ENCODE measurements around the gene MYO1D. TPM values are rescaled to one million over a fixed set of nuclear protein-coding genes. Genes with fewer than 3 reads are reported as not detected.

The MYO1D gene
- total RNA-seq, 1 experiment from 2014 or later = 29.9 TPM

- H3K27ac Mint-ChIP-seq = no peak overlapping the region
These were observed 280.3 kb downstream of the MYO1D start for GRCh38 chr17:32596628-32597027.

GRCh38 chr17:32596206-32596605, 280.7 kb downstream of the MYO1D start:
- no peak overlapping the region for H3K4me3 Mint-ChIP-seq
- ChIA-PET CTCF (no interaction called here), POLR2A (no interaction called here)
- DNase-seq (ENCODE audit: low spot score) (no peak), ATAC-seq (no peak)
- no peaks in the 10 kb centered on the region for H3K27me3 Mint-ChIP-seq (ENCODE audit: low read depth)
- no peak for TF ChIP-seq E2F4 (CRISPR knock-in tag; IDR thresholded peaks at IDR 0.05; ENCODE audit: borderline replicate concordance, low read depth)
- no peak for TF ChIP-seq PREB (CRISPR knock-in tag; IDR thresholded peaks at IDR 0.05; ENCODE audit: borderline replicate concordance)
- no peak for TF ChIP-seq E2F1 (CRISPR knock-in tag; IDR thresholded peaks at IDR 0.05)
- no peak for TF ChIP-seq GRHL2 (CRISPR knock-in tag; IDR thresholded peaks at IDR 0.05; ENCODE audit: insufficient replicate concordance, severe bottlenecking)
- no peak for TF ChIP-seq NFYB (CRISPR knock-in tag; conservative IDR thresholded peaks at IDR 0.05; ENCODE audit: low read depth)
- TF ChIP-seq FOXP4 (CRISPR knock-in tag; IDR thresholded peaks at IDR 0.05) = no peak
- no peak for TF ChIP-seq ZNF232 (CRISPR knock-in tag; IDR thresholded peaks at IDR 0.05)
- TF ChIP-seq JAZF1 (CRISPR knock-in tag; IDR thresholded peaks at IDR 0.05) = no peak
- no peak for TF ChIP-seq ZNF425 (CRISPR knock-in tag; conservative IDR thresholded peaks at IDR 0.05)
- no peak for TF ChIP-seq IRF1 (CRISPR knock-in tag; IDR thresholded peaks at IDR 0.05)
- no peak for TF ChIP-seq STAT6 (CRISPR knock-in tag; conservative IDR thresholded peaks at IDR 0.05; ENCODE audit: low read depth)
- peaks cover 11% of the 10 kb centered on the region for H3K9me3 Mint-ChIP-seq
- H3K36me3 Mint-ChIP-seq = peaks cover 6% of the 10 kb centered on the region
- H3K4me1 Mint-ChIP-seq = no peaks in the 10 kb centered on the region
- no peak overlapping the region for H3K27ac Mint-ChIP-seq

More at GRCh38 chr17:32596628-32597027, 280.3 kb downstream of the MYO1D start:
- H3K27me3 Mint-ChIP-seq (ENCODE audit: low read depth) = no peaks in the 10 kb centered on the region
- no peak for ATAC-seq
- H3K4me3 Mint-ChIP-seq = no peak overlapping the region
- peaks cover 11% of the 10 kb centered on the region for H3K9me3 Mint-ChIP-seq
- peaks cover 6% of the 10 kb centered on the region for H3K36me3 Mint-ChIP-seq
- TF ChIP-seq ZBTB43 (CRISPR knock-in tag; IDR thresholded peaks at IDR 0.05) (no peak), KAT7 (CRISPR knock-in tag; IDR thresholded peaks at IDR 0.05; ENCODE audit: borderline replicate concordance) (no peak), TEAD1 (CRISPR knock-in tag; IDR thresholded peaks at IDR 0.05) (no peak), IRF1 (CRISPR knock-in tag; IDR thresholded peaks at IDR 0.05) (no peak), E2F4 (CRISPR knock-in tag; IDR thresholded peaks at IDR 0.05; ENCODE audit: borderline replicate concordance, low read depth) (no peak), GRHL2 (CRISPR knock-in tag; IDR thresholded peaks at IDR 0.05; ENCODE audit: insufficient replicate concordance, severe bottlenecking) (no peak), ESRRA (CRISPR knock-in tag; IDR thresholded peaks at IDR 0.05; ENCODE audit: borderline replicate concordance) (no peak)
- ChIA-PET POLR2A (no interaction called here), CTCF (no interaction called here)
- no peaks in the 10 kb centered on the region for H3K4me1 Mint-ChIP-seq
- no peak for DNase-seq (ENCODE audit: low spot score)
